GM12801 (cell line): Measurements from ENCODE around the gene RASAL2.

ENCODE experiments used
- CTCF ChIP-seq: IDR thresholded peaks from one replicate; pipeline ENCODE4 v1.5.1; 2011; ENCODE audit warnings: control low read depth; ENCODE audit not compliant: insufficient read length; ENCODE audit errors: extremely low read depth

The RASAL2 gene

GRCh38 chr1:178075333-178075732 lies 18.6 kb upstream of the RASAL2 start:
- no peak for TF ChIP-seq CTCF

GRCh38 chr1:178076607-178077006 lies 17.3 kb upstream of the RASAL2 start:
- no peak for TF ChIP-seq CTCF

- no peak for TF ChIP-seq CTCF
These were observed 16.0 kb upstream of the RASAL2 start for GRCh38 chr1:178077917-178078316.

GRCh38 chr1:178086294-178086693 lies 7.6 kb upstream of the RASAL2 start:
- no peak for TF ChIP-seq CTCF

- TF ChIP-seq CTCF: no peak
These were observed 7.1 kb upstream of the RASAL2 start for GRCh38 chr1:178086766-178087165.

- no peak for TF ChIP-seq CTCF
These were observed 5.3 kb upstream of the RASAL2 start for GRCh38 chr1:178088651-178089050.

- no peak for TF ChIP-seq CTCF
These were observed 1.7 kb upstream of the RASAL2 start for GRCh38 chr1:178091986-178092745.
